ENCODE results near the gene FFAR2.

GRCh38 chr19:35407619-35408018, 40.4 kb upstream of the FFAR2 start:
- no peak for TF ChIP-seq POLR2A (IDR thresholded peaks at IDR 0.05)
- TF ChIP-seq CTCF (IDR thresholded peaks at IDR 0.05), result no peak
- TF ChIP-seq POLR2AphosphoS5 (IDR thresholded peaks at IDR 0.05), result no peak

Measured in breast epithelium (tissue), 3 donors.